ENCODE measurements around the gene CCNF. TPM values are rescaled to one million over a fixed set of nuclear protein-coding genes. Genes with fewer than 3 reads are reported as not detected.

The CCNF gene
- total and polyA plus RNA-seq, 9 of the 15 experiments (the other 6 are each of a cell fraction or from before 2014, with no cell fraction given), result 4.1 to 70.1 (median 29.5) TPM

DNA sequence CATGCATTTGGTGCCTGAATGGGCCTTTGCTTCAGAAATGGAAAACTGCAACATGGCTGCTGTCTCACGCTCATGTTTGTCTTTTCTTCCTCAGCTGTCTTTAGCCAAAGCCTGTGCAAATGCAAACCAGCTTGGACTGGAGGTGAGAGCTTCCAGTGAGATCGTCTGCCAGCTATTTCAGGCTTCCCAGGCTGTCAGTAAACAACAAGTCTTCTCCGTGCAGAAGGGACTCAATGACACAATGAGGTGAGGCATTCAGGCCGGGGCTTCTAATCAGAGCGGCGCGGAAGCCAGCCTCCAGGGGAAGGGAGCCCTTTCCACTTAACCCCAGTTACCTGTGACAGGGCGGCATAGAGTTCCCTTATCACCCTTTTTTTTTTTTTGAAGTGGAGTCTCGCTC, 14.3 kb downstream of the CCNF start:
- H4K20me1 ChIP-seq (replicated peaks; ENCODE audit: control insufficient read depth, insufficient read depth, low read length), result no peaks in the 10 kb centered on the region
- no peak overlapping the region for H3K9ac ChIP-seq (ENCODE audit: insufficient read depth in 1 of 2, low read depth in 2 of 2, low read length in 2 of 2)
- intact Hi-C loops (cut with micrococcal nuclease) (no loop called here), in situ Hi-C loops (cut with MboI) (no loop called here)
- WGBS (ENCODE audit: insufficient coverage, low coverage, missing lambda C conversion rate), result 88% methylated on average over 8 of the region's 9 CpGs
- TF ChIP-seq CREB3 (tag; conservative IDR thresholded peaks at IDR 0.05; ENCODE audit: low read depth) (no peak), LARP7 (IDR thresholded peaks at IDR 0.05) (no peak), BRD4 (IDR thresholded peaks at IDR 0.05) (no peak), CHD2 (IDR thresholded peaks at IDR 0.05; ENCODE audit: low read depth, low read length) (no peak), TAL1 (IDR thresholded peaks at IDR 0.05) (no peak), LCOR (CRISPR knock-in tag; IDR thresholded peaks at IDR 0.05) (no peak)
- TF ChIP-seq, protein P1, sequence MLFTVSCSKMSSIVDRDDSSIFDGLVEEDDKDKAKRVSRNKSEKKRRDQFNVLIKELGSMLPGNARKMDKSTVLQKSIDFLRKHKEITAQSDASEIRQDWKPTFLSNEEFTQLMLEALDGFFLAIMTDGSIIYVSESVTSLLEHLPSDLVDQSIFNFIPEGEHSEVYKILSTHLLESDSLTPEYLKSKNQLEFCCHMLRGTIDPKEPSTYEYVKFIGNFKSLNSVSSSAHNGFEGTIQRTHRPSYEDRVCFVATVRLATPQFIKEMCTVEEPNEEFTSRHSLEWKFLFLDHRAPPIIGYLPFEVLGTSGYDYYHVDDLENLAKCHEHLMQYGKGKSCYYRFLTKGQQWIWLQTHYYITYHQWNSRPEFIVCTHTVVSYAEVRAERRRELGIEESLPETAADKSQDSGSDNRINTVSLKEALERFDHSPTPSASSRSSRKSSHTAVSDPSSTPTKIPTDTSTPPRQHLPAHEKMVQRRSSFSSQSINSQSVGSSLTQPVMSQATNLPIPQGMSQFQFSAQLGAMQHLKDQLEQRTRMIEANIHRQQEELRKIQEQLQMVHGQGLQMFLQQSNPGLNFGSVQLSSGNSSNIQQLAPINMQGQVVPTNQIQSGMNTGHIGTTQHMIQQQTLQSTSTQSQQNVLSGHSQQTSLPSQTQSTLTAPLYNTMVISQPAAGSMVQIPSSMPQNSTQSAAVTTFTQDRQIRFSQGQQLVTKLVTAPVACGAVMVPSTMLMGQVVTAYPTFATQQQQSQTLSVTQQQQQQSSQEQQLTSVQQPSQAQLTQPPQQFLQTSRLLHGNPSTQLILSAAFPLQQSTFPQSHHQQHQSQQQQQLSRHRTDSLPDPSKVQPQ (CRISPR knock-in tag; IDR thresholded peaks at IDR 0.05; ENCODE audit: borderline replicate concordance), result no peak
- H3K27ac ChIP-seq (ENCODE audit: extremely low read depth, low read depth, low read length), result no peak overlapping the region
- peaks cover 77% of the 10 kb centered on the region for H3K36me3 ChIP-seq (ENCODE audit: control insufficient read depth, insufficient read depth, low read length)
- ChIA-PET CTCF (ENCODE audit: low intra/inter-chr PET ratio) (no interaction called here), POLR2A (interaction anchor here (0.7 to 1.3 kb wide), 2 partner anchors 71 to 174 kb away, joined by 3 to 4 read pairs; no protein-coding TSS in a partner anchor)
- no TSS peak for BruUV-seq (replicated peaks)
- H3K4me2 ChIP-seq (ENCODE audit: insufficient read depth, low read length), result no peak overlapping the region
- H3K27me3 ChIP-seq (ENCODE audit: control insufficient read depth in 2 of 2, insufficient read depth in 2 of 2, low read length in 2 of 2), result no peaks in the 10 kb centered on the region
- H3K79me2 ChIP-seq (ENCODE audit: control insufficient read depth, insufficient read depth, low read length), result no peaks in the 10 kb centered on the region
- H3K9me1 ChIP-seq (ENCODE audit: control insufficient read depth, insufficient read depth, low read length), result no peaks in the 10 kb centered on the region
- H3K4me3 ChIP-seq, result no peak overlapping the region
- no peaks in the 10 kb centered on the region for H3K9me3 ChIP-seq (replicated peaks; ENCODE audit: control insufficient read depth, insufficient read depth, low read depth, low read length)
- ATAC-seq (no peak), DNase-seq (ENCODE audit: extremely low read depth in 1 of 4, low spot score in 3 of 4) (no peak), FAIRE-seq (no peak)
- peaks cover 0 to 6% of the 10 kb centered on the region in 2 experiments; a peak in 1 of 5 replicates for H3K4me1 ChIP-seq (replicated peaks in 1 of 2; ENCODE audit: control insufficient read depth in 2 of 2, insufficient read depth in 2 of 2, low read length in 2 of 2)
- H2AFZ ChIP-seq (ENCODE audit: low read depth, low read length), result no peak overlapping the region

Data from K562 (cell line).